Activated T-helper 1 cell treated with anti-CD3 and anti-CD28 coated beads, Interleukin-12 subunit alpha, Interleukin-12 subunit beta, Interleukin-2, Interleukin-4 antibody, amounts not matched to agents 30 ng/mL and 10 ng/mL and 1 ng/mL, durations not matched to agents 14 hours and 24 hours and 36 hours (primary cell): ENCODE measurements around the gene LHX5. TPM values are rescaled to one million over a fixed set of nuclear protein-coding genes. Genes with fewer than 3 reads are reported as not detected.

ENCODE experiments used
- DNase-seq: peaks from one replicate; pipeline ENCODE4 v3.0.0; 2021; ENCODE audit warnings: low spot score
- H3K27ac Mint-ChIP-seq: one replicate; pipeline ENCODE4 v1.8.0; 2021; ENCODE audit warnings: mild to moderate bottlenecking, mixed read lengths
- H3K27me3 Mint-ChIP-seq: one replicate; pipeline ENCODE4 v1.8.0; 2022; ENCODE audit warnings: mild to moderate bottlenecking, moderate library complexity, mixed read lengths; ENCODE audit not compliant: insufficient read depth
- H3K36me3 Mint-ChIP-seq: one replicate; pipeline ENCODE4 v1.8.0; 2021; ENCODE audit warnings: low read depth, mixed read lengths
- H3K4me1 Mint-ChIP-seq: one replicate; pipeline ENCODE4 v1.8.0; 2021; ENCODE audit warnings: low read depth, mixed read lengths
- H3K4me3 Mint-ChIP-seq: one replicate; pipeline ENCODE4 v1.8.0; 2021; ENCODE audit warnings: mild to moderate bottlenecking, moderate library complexity, mixed read lengths
- H3K9me3 Mint-ChIP-seq: one replicate; pipeline ENCODE4 v1.8.0; 2021; ENCODE audit warnings: mixed read lengths
- intact Hi-C: fragments of 100-400 bp; cut with micrococcal nuclease; formaldehyde crosslinking; loops from one replicate; pipeline ENCODE4 v1.15.1; 2024
- total RNA-seq: library from RNA; stranded (reverse); gene quantifications from 2 replicates; pipeline ENCODE4 v1.2.3, GENCODE V29; 2022

Gene LHX5
- total RNA-seq, 1 donor from 2014 or later: not detected

- Mint-ChIP-seq H3K27ac (no peak overlapping the region), H3K27me3 (peaks cover 38% of the 10 kb centered on the region), H3K36me3 (no peaks in the 10 kb centered on the region), H3K4me1 (peaks cover 11% of the 10 kb centered on the region), H3K9me3 (no peaks in the 10 kb centered on the region), H3K4me3 (no peak overlapping the region)
- intact Hi-C loops: loop anchor here (5.0 kb wide), 1 partner anchor 1047 kb away; no protein-coding TSS in a partner anchor
- DNase-seq: no peak
Measured at GRCh38 chr12:113459981-113460380, 11.7 kb downstream of the LHX5 start.

- no peaks in the 10 kb centered on the region for H3K9me3 Mint-ChIP-seq
- H3K27ac Mint-ChIP-seq: no peak overlapping the region
- no peaks in the 10 kb centered on the region for H3K36me3 Mint-ChIP-seq
- no peak for DNase-seq
- no peak overlapping the region for H3K4me3 Mint-ChIP-seq
- intact Hi-C loops: no loop called here
- peaks cover 5% of the 10 kb centered on the region for H3K4me1 Mint-ChIP-seq
- H3K27me3 Mint-ChIP-seq: peaks cover 22% of the 10 kb centered on the region
Measured at GRCh38 chr12:113457710-113458109, 14.0 kb downstream of the LHX5 start.

GRCh38 chr12:113457185-113457584 is 14.5 kb downstream of the LHX5 start:
- Mint-ChIP-seq H3K36me3 (no peaks in the 10 kb centered on the region), H3K4me3 (no peak overlapping the region), H3K27me3 (peaks cover 18% of the 10 kb centered on the region), H3K27ac (no peak overlapping the region), H3K4me1 (peaks cover under 1% of the 10 kb centered on the region), H3K9me3 (no peaks in the 10 kb centered on the region)
- intact Hi-C loops: no loop called here
- no peak for DNase-seq

- no peak for DNase-seq
- Mint-ChIP-seq H3K4me3 (no peak overlapping the region), H3K4me1 (no peaks in the 10 kb centered on the region), H3K27ac (no peak overlapping the region), H3K27me3 (peaks cover 14% of the 10 kb centered on the region), H3K9me3 (no peaks in the 10 kb centered on the region), H3K36me3 (no peaks in the 10 kb centered on the region)
- intact Hi-C loops: no loop called here
Measured at GRCh38 chr12:113456761-113457160, 14.9 kb downstream of the LHX5 start.

GRCh38 chr12:113456199-113456598 is 15.5 kb downstream of the LHX5 start:
- no peak overlapping the region for H3K4me3 Mint-ChIP-seq
- no peaks in the 10 kb centered on the region for H3K9me3 Mint-ChIP-seq
- peaks cover 8% of the 10 kb centered on the region for H3K27me3 Mint-ChIP-seq
- H3K4me1 Mint-ChIP-seq: no peaks in the 10 kb centered on the region
- H3K36me3 Mint-ChIP-seq: no peaks in the 10 kb centered on the region
- no peak overlapping the region for H3K27ac Mint-ChIP-seq
- intact Hi-C loops: no loop called here
- DNase-seq: no peak

- intact Hi-C loops: no loop called here
- Mint-ChIP-seq H3K36me3 (no peaks in the 10 kb centered on the region), H3K4me1 (no peaks in the 10 kb centered on the region), H3K27me3 (peaks cover 8% of the 10 kb centered on the region), H3K9me3 (no peaks in the 10 kb centered on the region), H3K27ac (no peak overlapping the region), H3K4me3 (no peak overlapping the region)
- DNase-seq: no peak
Measured at GRCh38 chr12:113453330-113453729, 18.3 kb downstream of the LHX5 start.

- intact Hi-C loops: no loop called here
- H3K27ac Mint-ChIP-seq: no peak overlapping the region
Measured at GRCh38 chr12:113452458-113452857, 19.2 kb downstream of the LHX5 start.

GRCh38 chr12:113449839-113450238 is 21.8 kb downstream of the LHX5 start:
- H3K27me3 Mint-ChIP-seq: peaks cover 8% of the 10 kb centered on the region
- intact Hi-C loops: no loop called here
- H3K4me1 Mint-ChIP-seq: no peaks in the 10 kb centered on the region
- no peaks in the 10 kb centered on the region for H3K36me3 Mint-ChIP-seq
- DNase-seq: no peak
- H3K9me3 Mint-ChIP-seq: peaks cover 6% of the 10 kb centered on the region
- no peak overlapping the region for H3K4me3 Mint-ChIP-seq
- H3K27ac Mint-ChIP-seq: no peak overlapping the region

More at GRCh38 chr12:113452458-113452857, 19.2 kb downstream of the LHX5 start:
- Mint-ChIP-seq H3K27me3 (peaks cover 8% of the 10 kb centered on the region), H3K4me3 (no peak overlapping the region), H3K9me3 (no peaks in the 10 kb centered on the region), H3K36me3 (no peaks in the 10 kb centered on the region), H3K4me1 (no peaks in the 10 kb centered on the region)
- DNase-seq: no peak

- intact Hi-C loops: no loop called here
- no peak for DNase-seq
- Mint-ChIP-seq H3K9me3 (peaks cover 6% of the 10 kb centered on the region), H3K4me1 (no peaks in the 10 kb centered on the region), H3K27ac (no peak overlapping the region), H3K36me3 (no peaks in the 10 kb centered on the region), H3K4me3 (no peak overlapping the region), H3K27me3 (peaks cover 8% of the 10 kb centered on the region)
Measured at GRCh38 chr12:113449299-113449698, 22.4 kb downstream of the LHX5 start.

- H3K27ac Mint-ChIP-seq: no peak overlapping the region
- peaks cover 8% of the 10 kb centered on the region for H3K27me3 Mint-ChIP-seq
- intact Hi-C loops: no loop called here
- DNase-seq: no peak
- H3K9me3 Mint-ChIP-seq: peaks cover 6% of the 10 kb centered on the region
- H3K4me3 Mint-ChIP-seq: no peak overlapping the region
- no peaks in the 10 kb centered on the region for H3K4me1 Mint-ChIP-seq
- no peaks in the 10 kb centered on the region for H3K36me3 Mint-ChIP-seq
Measured at GRCh38 chr12:113448873-113449272, 22.8 kb downstream of the LHX5 start.

GRCh38 chr12:113445544-113446171 is 26.0 kb downstream of the LHX5 start:
- intact Hi-C loops: no loop called here
- Mint-ChIP-seq H3K27me3 (peaks cover 8% of the 10 kb centered on the region), H3K27ac (no peak overlapping the region), H3K4me3 (no peak overlapping the region), H3K9me3 (peaks cover 6% of the 10 kb centered on the region), H3K36me3 (no peaks in the 10 kb centered on the region), H3K4me1 (no peaks in the 10 kb centered on the region)
- no peak for DNase-seq

GRCh38 chr12:113443030-113443539 is 28.6 kb downstream of the LHX5 start:
- intact Hi-C loops: no loop called here
- no peak overlapping the region for H3K4me3 Mint-ChIP-seq
- no peaks in the 10 kb centered on the region for H3K4me1 Mint-ChIP-seq
- H3K36me3 Mint-ChIP-seq: no peaks in the 10 kb centered on the region
- H3K27ac Mint-ChIP-seq: no peak overlapping the region
- H3K9me3 Mint-ChIP-seq: peaks cover 6% of the 10 kb centered on the region
- no peak for DNase-seq
- no peaks in the 10 kb centered on the region for H3K27me3 Mint-ChIP-seq

GRCh38 chr12:113440947-113441782 is 30.5 kb downstream of the LHX5 start:
- peaks cover 6% of the 10 kb centered on the region for H3K9me3 Mint-ChIP-seq
- H3K4me1 Mint-ChIP-seq: no peaks in the 10 kb centered on the region
- no peak for DNase-seq
- no peaks in the 10 kb centered on the region for H3K36me3 Mint-ChIP-seq
- no peaks in the 10 kb centered on the region for H3K27me3 Mint-ChIP-seq
- no peak overlapping the region for H3K27ac Mint-ChIP-seq
- no peak overlapping the region for H3K4me3 Mint-ChIP-seq
- intact Hi-C loops: no loop called here
